Measurements from ENCODE around the gene TIMP2. TPM values are rescaled to one million over a fixed set of nuclear protein-coding genes. Genes with fewer than 3 reads are reported as not detected.

TIMP2 gene
- total and polyA plus RNA-seq, 2 experiments from 2014 or later, result 10.6 to 22.5 TPM

DNA sequence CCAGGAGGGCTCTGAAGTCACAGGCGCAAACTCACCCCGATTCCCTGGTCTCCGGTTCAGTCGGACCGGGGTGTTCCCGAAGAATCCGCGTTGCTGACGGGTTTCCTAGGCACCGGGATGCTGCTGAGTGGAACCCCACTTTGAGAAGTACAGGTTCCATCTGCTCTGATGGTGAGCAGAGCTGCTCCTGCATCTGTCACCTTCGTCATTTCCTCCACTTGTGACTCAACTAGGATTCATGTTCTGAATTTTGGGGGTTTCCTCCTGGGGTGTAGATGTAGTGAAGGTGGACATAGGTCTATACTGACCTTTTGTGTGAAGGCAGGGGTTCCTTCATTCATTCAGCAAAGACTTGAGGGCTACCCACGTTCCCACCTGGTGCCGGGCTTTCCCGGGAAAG lies 29.5 kb upstream of the TIMP2 start:
- no peak overlapping the region for H3K4me3 Mint-ChIP-seq
- Histone ChIP-seq H3K27me3 (ENCODE audit: insufficient read depth) (no peaks in the 10 kb centered on the region), H3K27ac (ENCODE audit: low read depth) (no peak overlapping the region), H3K9me2 (ENCODE audit: insufficient read depth) (no peaks in the 10 kb centered on the region), H3K4me2 (no peak overlapping the region), H3K79me2 (replicated peaks; ENCODE audit: insufficient read depth) (no peaks in the 10 kb centered on the region), H3F3A (replicated peaks; ENCODE audit: low read depth) (no peaks in the 10 kb centered on the region), H3K4me1 (ENCODE audit: insufficient read depth) (no peaks in the 10 kb centered on the region), H3K4me3 (no peak overlapping the region), H2AFZ (no peak overlapping the region), H4K20me1 (replicated peaks; ENCODE audit: insufficient read depth) (no peaks in the 10 kb centered on the region; the same call in 1 of the 2 replicates), H3K36me3 (ENCODE audit: insufficient read depth) (no peaks in the 10 kb centered on the region)
- peaks cover 10% of the 10 kb centered on the region for H3K27me3 Mint-ChIP-seq (ENCODE audit: insufficient read depth, low read depth, poor library complexity)
- DNase-seq (ENCODE audit: low spot score) (no peak), ATAC-seq (no peak)
- no peak overlapping the region for H3K27ac Mint-ChIP-seq
- peaks cover 11% of the 10 kb centered on the region; the same call in 2 of the 3 replicates for H3K36me3 Mint-ChIP-seq (ENCODE audit: low read depth)
- H3K4me1 Mint-ChIP-seq, result peaks cover 7% of the 10 kb centered on the region; the same call in 2 of the 3 replicates
- H3K9me3 Mint-ChIP-seq, result peaks cover 19% of the 10 kb centered on the region
- TF ChIP-seq, protein P1, sequence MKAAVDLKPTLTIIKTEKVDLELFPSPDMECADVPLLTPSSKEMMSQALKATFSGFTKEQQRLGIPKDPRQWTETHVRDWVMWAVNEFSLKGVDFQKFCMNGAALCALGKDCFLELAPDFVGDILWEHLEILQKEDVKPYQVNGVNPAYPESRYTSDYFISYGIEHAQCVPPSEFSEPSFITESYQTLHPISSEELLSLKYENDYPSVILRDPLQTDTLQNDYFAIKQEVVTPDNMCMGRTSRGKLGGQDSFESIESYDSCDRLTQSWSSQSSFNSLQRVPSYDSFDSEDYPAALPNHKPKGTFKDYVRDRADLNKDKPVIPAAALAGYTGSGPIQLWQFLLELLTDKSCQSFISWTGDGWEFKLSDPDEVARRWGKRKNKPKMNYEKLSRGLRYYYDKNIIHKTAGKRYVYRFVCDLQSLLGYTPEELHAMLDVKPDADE (IDR thresholded peaks at IDR 0.05), result no peak
- TF ChIP-seq JUNB (IDR thresholded peaks at IDR 0.05; ENCODE audit: unreplicated experiment) (no peak), EZH2phosphoT487 (IDR thresholded peaks at IDR 0.05; ENCODE audit: unreplicated experiment) (no peak), ZNF331 (CRISPR knock-in tag; IDR thresholded peaks at IDR 0.05; ENCODE audit: low read depth) (no peak), EZH2 (IDR thresholded peaks at IDR 0.05; ENCODE audit: low read depth, unreplicated experiment) (no peak), STAT1 (IDR thresholded peaks at IDR 0.05; ENCODE audit: unreplicated experiment) (no peak), NANOG (IDR thresholded peaks at IDR 0.05; ENCODE audit: borderline replicate concordance) (no peak), ZNF114 (CRISPR knock-in tag; IDR thresholded peaks at IDR 0.05) (no peak), CREB1 (CRISPR knock-in tag; IDR thresholded peaks at IDR 0.05; ENCODE audit: low read depth) (no peak), POLR2AphosphoS5 (IDR thresholded peaks at IDR 0.05; ENCODE audit: low read depth) (no peak)
- TF ChIP-seq, protein P2, sequence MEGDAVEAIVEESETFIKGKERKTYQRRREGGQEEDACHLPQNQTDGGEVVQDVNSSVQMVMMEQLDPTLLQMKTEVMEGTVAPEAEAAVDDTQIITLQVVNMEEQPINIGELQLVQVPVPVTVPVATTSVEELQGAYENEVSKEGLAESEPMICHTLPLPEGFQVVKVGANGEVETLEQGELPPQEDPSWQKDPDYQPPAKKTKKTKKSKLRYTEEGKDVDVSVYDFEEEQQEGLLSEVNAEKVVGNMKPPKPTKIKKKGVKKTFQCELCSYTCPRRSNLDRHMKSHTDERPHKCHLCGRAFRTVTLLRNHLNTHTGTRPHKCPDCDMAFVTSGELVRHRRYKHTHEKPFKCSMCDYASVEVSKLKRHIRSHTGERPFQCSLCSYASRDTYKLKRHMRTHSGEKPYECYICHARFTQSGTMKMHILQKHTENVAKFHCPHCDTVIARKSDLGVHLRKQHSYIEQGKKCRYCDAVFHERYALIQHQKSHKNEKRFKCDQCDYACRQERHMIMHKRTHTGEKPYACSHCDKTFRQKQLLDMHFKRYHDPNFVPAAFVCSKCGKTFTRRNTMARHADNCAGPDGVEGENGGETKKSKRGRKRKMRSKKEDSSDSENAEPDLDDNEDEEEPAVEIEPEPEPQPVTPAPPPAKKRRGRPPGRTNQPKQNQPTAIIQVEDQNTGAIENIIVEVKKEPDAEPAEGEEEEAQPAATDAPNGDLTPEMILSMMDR (conservative IDR thresholded peaks at IDR 0.05; ENCODE audit: low read depth in 2 of 2), result no peak
- TF ChIP-seq, protein P3, sequence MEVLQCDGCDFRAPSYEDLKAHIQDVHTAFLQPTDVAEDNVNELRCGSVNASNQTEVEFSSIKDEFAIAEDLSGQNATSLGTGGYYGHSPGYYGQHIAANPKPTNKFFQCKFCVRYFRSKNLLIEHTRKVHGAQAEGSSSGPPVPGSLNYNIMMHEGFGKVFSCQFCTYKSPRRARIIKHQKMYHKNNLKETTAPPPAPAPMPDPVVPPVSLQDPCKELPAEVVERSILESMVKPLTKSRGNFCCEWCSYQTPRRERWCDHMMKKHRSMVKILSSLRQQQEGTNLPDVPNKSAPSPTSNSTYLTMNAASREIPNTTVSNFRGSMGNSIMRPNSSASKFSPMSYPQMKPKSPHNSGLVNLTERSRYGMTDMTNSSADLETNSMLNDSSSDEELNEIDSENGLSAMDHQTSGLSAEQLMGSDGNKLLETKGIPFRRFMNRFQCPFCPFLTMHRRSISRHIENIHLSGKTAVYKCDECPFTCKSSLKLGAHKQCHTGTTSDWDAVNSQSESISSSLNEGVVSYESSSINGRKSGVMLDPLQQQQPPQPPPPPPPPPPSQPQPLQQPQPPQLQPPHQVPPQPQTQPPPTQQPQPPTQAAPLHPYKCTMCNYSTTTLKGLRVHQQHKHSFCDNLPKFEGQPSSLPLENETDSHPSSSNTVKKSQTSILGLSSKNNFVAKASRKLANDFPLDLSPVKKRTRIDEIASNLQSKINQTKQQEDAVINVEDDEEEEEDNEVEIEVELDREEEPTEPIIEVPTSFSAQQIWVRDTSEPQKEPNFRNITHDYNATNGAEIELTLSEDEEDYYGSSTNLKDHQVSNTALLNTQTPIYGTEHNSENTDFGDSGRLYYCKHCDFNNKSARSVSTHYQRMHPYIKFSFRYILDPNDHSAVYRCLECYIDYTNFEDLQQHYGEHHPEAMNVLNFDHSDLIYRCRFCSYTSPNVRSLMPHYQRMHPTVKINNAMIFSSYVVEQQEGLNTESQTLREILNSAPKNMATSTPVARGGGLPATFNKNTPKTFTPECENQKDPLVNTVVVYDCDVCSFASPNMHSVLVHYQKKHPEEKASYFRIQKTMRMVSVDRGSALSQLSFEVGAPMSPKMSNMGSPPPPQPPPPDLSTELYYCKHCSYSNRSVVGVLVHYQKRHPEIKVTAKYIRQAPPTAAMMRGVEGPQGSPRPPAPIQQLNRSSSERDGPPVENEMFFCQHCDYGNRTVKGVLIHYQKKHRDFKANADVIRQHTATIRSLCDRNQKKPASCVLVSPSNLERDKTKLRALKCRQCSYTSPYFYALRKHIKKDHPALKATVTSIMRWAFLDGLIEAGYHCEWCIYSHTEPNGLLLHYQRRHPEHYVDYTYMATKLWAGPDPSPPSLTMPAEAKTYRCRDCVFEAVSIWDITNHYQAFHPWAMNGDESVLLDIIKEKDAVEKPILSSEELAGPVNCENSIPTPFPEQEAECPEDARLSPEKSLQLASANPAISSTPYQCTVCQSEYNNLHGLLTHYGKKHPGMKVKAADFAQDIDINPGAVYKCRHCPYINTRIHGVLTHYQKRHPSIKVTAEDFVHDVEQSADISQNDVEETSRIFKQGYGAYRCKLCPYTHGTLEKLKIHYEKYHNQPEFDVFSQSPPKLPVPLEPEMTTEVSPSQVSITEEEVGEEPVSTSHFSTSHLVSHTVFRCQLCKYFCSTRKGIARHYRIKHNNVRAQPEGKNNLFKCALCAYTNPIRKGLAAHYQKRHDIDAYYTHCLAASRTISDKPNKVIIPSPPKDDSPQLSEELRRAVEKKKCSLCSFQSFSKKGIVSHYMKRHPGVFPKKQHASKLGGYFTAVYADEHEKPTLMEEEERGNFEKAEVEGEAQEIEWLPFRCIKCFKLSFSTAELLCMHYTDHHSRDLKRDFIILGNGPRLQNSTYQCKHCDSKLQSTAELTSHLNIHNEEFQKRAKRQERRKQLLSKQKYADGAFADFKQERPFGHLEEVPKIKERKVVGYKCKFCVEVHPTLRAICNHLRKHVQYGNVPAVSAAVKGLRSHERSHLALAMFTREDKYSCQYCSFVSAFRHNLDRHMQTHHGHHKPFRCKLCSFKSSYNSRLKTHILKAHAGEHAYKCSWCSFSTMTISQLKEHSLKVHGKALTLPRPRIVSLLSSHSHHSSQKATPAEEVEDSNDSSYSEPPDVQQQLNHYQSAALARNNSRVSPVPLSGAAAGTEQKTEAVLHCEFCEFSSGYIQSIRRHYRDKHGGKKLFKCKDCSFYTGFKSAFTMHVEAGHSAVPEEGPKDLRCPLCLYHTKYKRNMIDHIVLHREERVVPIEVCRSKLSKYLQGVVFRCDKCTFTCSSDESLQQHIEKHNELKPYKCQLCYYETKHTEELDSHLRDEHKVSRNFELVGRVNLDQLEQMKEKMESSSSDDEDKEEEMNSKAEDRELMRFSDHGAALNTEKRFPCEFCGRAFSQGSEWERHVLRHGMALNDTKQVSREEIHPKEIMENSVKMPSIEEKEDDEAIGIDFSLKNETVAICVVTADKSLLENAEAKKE (CRISPR knock-in tag; IDR thresholded peaks at IDR 0.05), result no peak
- TF ChIP-seq, protein P4, sequence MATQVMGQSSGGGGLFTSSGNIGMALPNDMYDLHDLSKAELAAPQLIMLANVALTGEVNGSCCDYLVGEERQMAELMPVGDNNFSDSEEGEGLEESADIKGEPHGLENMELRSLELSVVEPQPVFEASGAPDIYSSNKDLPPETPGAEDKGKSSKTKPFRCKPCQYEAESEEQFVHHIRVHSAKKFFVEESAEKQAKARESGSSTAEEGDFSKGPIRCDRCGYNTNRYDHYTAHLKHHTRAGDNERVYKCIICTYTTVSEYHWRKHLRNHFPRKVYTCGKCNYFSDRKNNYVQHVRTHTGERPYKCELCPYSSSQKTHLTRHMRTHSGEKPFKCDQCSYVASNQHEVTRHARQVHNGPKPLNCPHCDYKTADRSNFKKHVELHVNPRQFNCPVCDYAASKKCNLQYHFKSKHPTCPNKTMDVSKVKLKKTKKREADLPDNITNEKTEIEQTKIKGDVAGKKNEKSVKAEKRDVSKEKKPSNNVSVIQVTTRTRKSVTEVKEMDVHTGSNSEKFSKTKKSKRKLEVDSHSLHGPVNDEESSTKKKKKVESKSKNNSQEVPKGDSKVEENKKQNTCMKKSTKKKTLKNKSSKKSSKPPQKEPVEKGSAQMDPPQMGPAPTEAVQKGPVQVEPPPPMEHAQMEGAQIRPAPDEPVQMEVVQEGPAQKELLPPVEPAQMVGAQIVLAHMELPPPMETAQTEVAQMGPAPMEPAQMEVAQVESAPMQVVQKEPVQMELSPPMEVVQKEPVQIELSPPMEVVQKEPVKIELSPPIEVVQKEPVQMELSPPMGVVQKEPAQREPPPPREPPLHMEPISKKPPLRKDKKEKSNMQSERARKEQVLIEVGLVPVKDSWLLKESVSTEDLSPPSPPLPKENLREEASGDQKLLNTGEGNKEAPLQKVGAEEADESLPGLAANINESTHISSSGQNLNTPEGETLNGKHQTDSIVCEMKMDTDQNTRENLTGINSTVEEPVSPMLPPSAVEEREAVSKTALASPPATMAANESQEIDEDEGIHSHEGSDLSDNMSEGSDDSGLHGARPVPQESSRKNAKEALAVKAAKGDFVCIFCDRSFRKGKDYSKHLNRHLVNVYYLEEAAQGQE (IDR thresholded peaks at IDR 0.05; ENCODE audit: unreplicated experiment), result no peak

All from GM23338 (cell line).